ENCODE data around the gene PIWIL4. TPM values are rescaled to one million over a fixed set of nuclear protein-coding genes. Genes with fewer than 3 reads are reported as not detected.

The PIWIL4 gene
- total and polyA plus RNA-seq, 9 of the 15 experiments (the other 6 are each of a cell fraction or from before 2014, with no cell fraction given): 6.3 to 17.0 (median 10.8) TPM

DNA sequence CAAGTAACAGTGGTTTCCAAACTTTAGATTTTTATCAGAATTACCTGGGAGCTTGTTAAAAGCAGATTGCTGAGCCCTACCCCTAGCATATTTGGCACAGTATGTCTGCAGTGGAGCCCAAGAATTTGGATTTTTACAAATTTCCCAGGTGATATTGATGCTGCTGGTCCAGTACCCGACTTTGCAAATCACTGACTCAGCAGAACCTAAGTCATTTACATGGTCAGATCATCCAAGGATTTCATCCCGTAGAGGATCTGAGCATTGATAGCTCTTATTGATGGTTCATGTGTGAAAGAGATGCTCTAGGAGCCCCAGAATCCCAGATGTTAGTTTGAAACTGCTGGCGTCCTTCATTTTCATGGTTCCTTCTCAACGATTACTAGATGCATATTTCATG lies 48.9 kb upstream of the PIWIL4 start:
- Histone ChIP-seq H3K4me1 (replicated peaks in 1 of 2; ENCODE audit: control insufficient read depth in 2 of 2, insufficient read depth in 2 of 2, low read length in 2 of 2) (no peaks in the 10 kb centered on the region), H3K4me3 (no peak overlapping the region), H4K20me1 (replicated peaks; ENCODE audit: control insufficient read depth, insufficient read depth, low read length) (no peaks in the 10 kb centered on the region), H3K9me3 (replicated peaks; ENCODE audit: control insufficient read depth, insufficient read depth, low read depth, low read length) (no peaks in the 10 kb centered on the region), H3K4me2 (ENCODE audit: insufficient read depth, low read length) (no peak overlapping the region), H3K36me3 (ENCODE audit: control insufficient read depth, insufficient read depth, low read length) (no peaks in the 10 kb centered on the region), H3K9ac (ENCODE audit: insufficient read depth in 1 of 2, low read depth in 2 of 2, low read length in 2 of 2) (no peak overlapping the region), H2AFZ (ENCODE audit: low read depth, low read length) (no peak overlapping the region), H3K9me1 (ENCODE audit: control insufficient read depth, insufficient read depth, low read length) (no peaks in the 10 kb centered on the region), H3K27ac (ENCODE audit: extremely low read depth, low read depth, low read length) (no peak overlapping the region), H3K27me3 (ENCODE audit: control insufficient read depth in 2 of 2, insufficient read depth in 2 of 2, low read length in 2 of 2) (no peaks in the 10 kb centered on the region; a peak in 1 of 5 replicates), H3K79me2 (ENCODE audit: control insufficient read depth, insufficient read depth, low read length) (no peaks in the 10 kb centered on the region)
- intact Hi-C loops (cut with micrococcal nuclease) (no loop called here), in situ Hi-C loops (cut with MboI) (no loop called here)
- FAIRE-seq (no peak), DNase-seq (ENCODE audit: extremely low read depth in 1 of 4, low spot score in 3 of 4) (no peak), ATAC-seq (no peak)
- CTCF ChIA-PET (ENCODE audit: low intra/inter-chr PET ratio): interaction anchor here (1.0 kb wide), 1 partner anchor 79 kb away, joined by 3 read pairs; no protein-coding TSS in a partner anchor
- WGBS (ENCODE audit: insufficient coverage, low coverage, missing lambda C conversion rate): 13% methylated on average over 4 of the region's 4 CpGs
- POLR2A ChIA-PET: interaction anchor here (0.5 to 1.2 kb wide), 2 partner anchors 14 to 21 kb away, joined by 3 to 4 read pairs; no protein-coding TSS in a partner anchor
- BruUV-seq (replicated peaks): no TSS peak
- TF ChIP-seq E2F8 (IDR thresholded peaks at IDR 0.05; ENCODE audit: low read depth, partially characterized antibody) (no peak), KDM4B (IDR thresholded peaks at IDR 0.05; ENCODE audit: borderline replicate concordance in 2 of 2, low read depth in 1 of 2) (no peak), TAF9B (IDR thresholded peaks at IDR 0.05; ENCODE audit: partially characterized antibody) (no peak), ZNF143 (CRISPR knock-in tag; IDR thresholded peaks at IDR 0.05) (no peak), HNRNPK (IDR thresholded peaks at IDR 0.05; ENCODE audit: low read depth, low read length, poor library complexity, severe bottlenecking) (no peak), CBFB (CRISPR knock-in tag; IDR thresholded peaks at IDR 0.05) (no peak), SAFB2 (IDR thresholded peaks at IDR 0.05; ENCODE audit: borderline replicate concordance, low read depth, low read length, severe bottlenecking) (no peak), KLF13 (tag; IDR thresholded peaks at IDR 0.05; ENCODE audit: borderline replicate concordance, low read depth) (no peak), MAX (CRISPR knock-in tag; IDR thresholded peaks at IDR 0.05) (no peak), ZNF445 (CRISPR knock-in tag; IDR thresholded peaks at IDR 0.05; ENCODE audit: low read depth) (no peak), SNRNP70 (optimal IDR thresholded peaks at IDR 0.05; ENCODE audit: low read depth, low read length) (no peak), ESRRA (IDR thresholded peaks at IDR 0.05; ENCODE audit: borderline replicate concordance, low read depth) (no peak), RBM17 (IDR thresholded peaks at IDR 0.05; ENCODE audit: borderline replicate concordance, low read depth, low read length) (no peak), ZNF639 (CRISPR knock-in tag; conservative IDR thresholded peaks at IDR 0.05 in 1 of 2, IDR thresholded peaks at IDR 0.05 in 1 of 2) (no peak), MAFG (tag; conservative IDR thresholded peaks at IDR 0.05) (peak; percentile 81), SPI1 (IDR thresholded peaks at IDR 0.05; ENCODE audit: borderline replicate concordance, low read depth, low read length) (no peak), MAFK (IDR thresholded peaks at IDR 0.05; ENCODE audit: low read length) (peak; percentile 85)
- TF ChIP-seq, protein P1, sequence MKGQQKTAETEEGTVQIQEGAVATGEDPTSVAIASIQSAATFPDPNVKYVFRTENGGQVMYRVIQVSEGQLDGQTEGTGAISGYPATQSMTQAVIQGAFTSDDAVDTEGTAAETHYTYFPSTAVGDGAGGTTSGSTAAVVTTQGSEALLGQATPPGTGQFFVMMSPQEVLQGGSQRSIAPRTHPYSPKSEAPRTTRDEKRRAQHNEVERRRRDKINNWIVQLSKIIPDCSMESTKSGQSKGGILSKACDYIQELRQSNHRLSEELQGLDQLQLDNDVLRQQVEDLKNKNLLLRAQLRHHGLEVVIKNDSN (CRISPR knock-in tag; IDR thresholded peaks at IDR 0.05): no peak
